Stimulated activated CD8-positive, alpha-beta memory T cell treated with anti-CD3 and anti-CD28 coated beads, Interleukin-4, amount 100 ng/mL, for 4 hours (primary cell): ENCODE measurements around the gene CDK5.

Experiments used
- DNase-seq, 2 donors: peaks; one replicate each; pipeline ENCODE4 v3.0.0-alpha.2; 2020; ENCODE audit warnings: low read depth in 2 of 2, low spot score in 1 of 2

Gene CDK5

GRCh38 chr7:151074817-151075661 is 17.3 kb upstream of the CDK5 start:
- DNase-seq, result no peak

- no peak for DNase-seq
Observed at GRCh38 chr7:151073990-151074389, 16.3 kb upstream of the CDK5 start.

GRCh38 chr7:151071032-151071866 is 13.6 kb upstream of the CDK5 start:
- DNase-seq, result no peak

- no peak for DNase-seq
Observed at GRCh38 chr7:151070574-151070960, 12.9 kb upstream of the CDK5 start.

GRCh38 chr7:151069841-151070573 is 12.3 kb upstream of the CDK5 start:
- DNase-seq, result no peak

- no peak for DNase-seq
Observed at GRCh38 chr7:151068069-151068773, 10.5 kb upstream of the CDK5 start.

- no peak for DNase-seq
Observed at GRCh38 chr7:151066273-151066974, 8.7 kb upstream of the CDK5 start.

GRCh38 chr7:151065516-151065915 is 7.8 kb upstream of the CDK5 start:
- no peak for DNase-seq

GRCh38 chr7:151064993-151065392 is 7.3 kb upstream of the CDK5 start:
- DNase-seq, result no peak

- DNase-seq, result no peak
Observed at GRCh38 chr7:151064454-151064853, 6.8 kb upstream of the CDK5 start.

- no peak for DNase-seq
Observed at GRCh38 chr7:151063212-151063561, 5.5 kb upstream of the CDK5 start.

GRCh38 chr7:151062399-151063211 is 4.9 kb upstream of the CDK5 start:
- DNase-seq, result no peak

- DNase-seq, result no peak
Observed at GRCh38 chr7:151062111-151062398, 4.4 kb upstream of the CDK5 start.

- no peak for DNase-seq
Observed at GRCh38 chr7:151061213-151062110, 3.8 kb upstream of the CDK5 start.

GRCh38 chr7:151060416-151061212 is 2.9 kb upstream of the CDK5 start:
- no peak for DNase-seq

- no peak for DNase-seq
Observed at GRCh38 chr7:151060113-151060415, 2.4 kb upstream of the CDK5 start.

GRCh38 chr7:151059367-151060112 is 1.8 kb upstream of the CDK5 start, which contains the start of gene SLC4A2:
SLC4A2 (plus strand) TSS chr7:151059589; CDS start chr7:151061988, 2,399 bp downstream.
- DNase-seq, result peak; percentile 44 to 48
